Measurements from ENCODE around the gene DAPK2.
A peak's percentile ranks its signal among the peaks of the same experiment; 100 is the strongest.

Gene DAPK2

DNA sequence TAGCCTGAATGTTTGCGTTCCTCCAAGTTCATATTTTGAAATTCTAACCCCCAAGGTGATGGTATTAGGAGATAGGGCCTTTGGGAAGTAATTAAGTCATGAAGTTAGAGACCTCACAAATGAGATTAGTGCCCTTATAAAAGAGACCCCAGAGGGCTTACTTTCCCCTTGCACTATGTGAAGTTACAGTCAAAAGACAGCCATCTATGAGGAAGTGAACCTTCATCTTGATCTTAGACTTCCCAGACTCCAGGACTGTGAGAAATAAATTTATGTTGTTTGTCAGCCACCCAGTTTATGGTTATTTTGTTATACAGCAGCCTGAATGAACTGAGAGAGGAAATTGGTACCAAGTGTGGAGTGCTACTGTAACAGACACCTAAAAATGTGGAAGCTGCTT lies 74.4 kb downstream of the DAPK2 start:
- Histone ChIP-seq H4K20me1 (ENCODE audit: insufficient read depth, low read length, poor library complexity, severe bottlenecking) (no peaks in the 10 kb centered on the region), H3K9ac (ENCODE audit: low read depth, low read length, poor library complexity, severe bottlenecking) (no peak overlapping the region), H2AFZ (ENCODE audit: low read length) (peak overlapping the region; percentile 44; the same call in 1 of the 2 replicates), H3K9me3 (ENCODE audit: insufficient read depth, low read depth, low read length) (no peaks in the 10 kb centered on the region), H3K9me2 (replicated peaks; ENCODE audit: low read depth, low read length) (no peaks in the 10 kb centered on the region), H3K4me1 (ENCODE audit: insufficient read depth, low read length, poor library complexity, severe bottlenecking) (peaks cover 34% of the 10 kb centered on the region), H3K36me3 (ENCODE audit: insufficient read depth, low read length) (no peaks in the 10 kb centered on the region), H3K79me2 (ENCODE audit: insufficient read depth, low read length) (no peaks in the 10 kb centered on the region), H3K27me3 (ENCODE audit: insufficient read depth, low read length, poor library complexity, severe bottlenecking) (no peaks in the 10 kb centered on the region), H3K4me3 (ENCODE audit: low read length, poor library complexity, severe bottlenecking) (no peak overlapping the region), H3F3A (ENCODE audit: low read depth) (no peaks in the 10 kb centered on the region), H3K4me2 (ENCODE audit: low read depth, low read length, poor library complexity, severe bottlenecking) (no peak overlapping the region)
- no peak for TF ChIP-seq EZH2phosphoT487 (IDR thresholded peaks at IDR 0.05; ENCODE audit: borderline replicate concordance)
- TF ChIP-seq, protein P1, sequence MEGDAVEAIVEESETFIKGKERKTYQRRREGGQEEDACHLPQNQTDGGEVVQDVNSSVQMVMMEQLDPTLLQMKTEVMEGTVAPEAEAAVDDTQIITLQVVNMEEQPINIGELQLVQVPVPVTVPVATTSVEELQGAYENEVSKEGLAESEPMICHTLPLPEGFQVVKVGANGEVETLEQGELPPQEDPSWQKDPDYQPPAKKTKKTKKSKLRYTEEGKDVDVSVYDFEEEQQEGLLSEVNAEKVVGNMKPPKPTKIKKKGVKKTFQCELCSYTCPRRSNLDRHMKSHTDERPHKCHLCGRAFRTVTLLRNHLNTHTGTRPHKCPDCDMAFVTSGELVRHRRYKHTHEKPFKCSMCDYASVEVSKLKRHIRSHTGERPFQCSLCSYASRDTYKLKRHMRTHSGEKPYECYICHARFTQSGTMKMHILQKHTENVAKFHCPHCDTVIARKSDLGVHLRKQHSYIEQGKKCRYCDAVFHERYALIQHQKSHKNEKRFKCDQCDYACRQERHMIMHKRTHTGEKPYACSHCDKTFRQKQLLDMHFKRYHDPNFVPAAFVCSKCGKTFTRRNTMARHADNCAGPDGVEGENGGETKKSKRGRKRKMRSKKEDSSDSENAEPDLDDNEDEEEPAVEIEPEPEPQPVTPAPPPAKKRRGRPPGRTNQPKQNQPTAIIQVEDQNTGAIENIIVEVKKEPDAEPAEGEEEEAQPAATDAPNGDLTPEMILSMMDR (conservative IDR thresholded peaks at IDR 0.05; ENCODE audit: low read length): no peak

DNA sequence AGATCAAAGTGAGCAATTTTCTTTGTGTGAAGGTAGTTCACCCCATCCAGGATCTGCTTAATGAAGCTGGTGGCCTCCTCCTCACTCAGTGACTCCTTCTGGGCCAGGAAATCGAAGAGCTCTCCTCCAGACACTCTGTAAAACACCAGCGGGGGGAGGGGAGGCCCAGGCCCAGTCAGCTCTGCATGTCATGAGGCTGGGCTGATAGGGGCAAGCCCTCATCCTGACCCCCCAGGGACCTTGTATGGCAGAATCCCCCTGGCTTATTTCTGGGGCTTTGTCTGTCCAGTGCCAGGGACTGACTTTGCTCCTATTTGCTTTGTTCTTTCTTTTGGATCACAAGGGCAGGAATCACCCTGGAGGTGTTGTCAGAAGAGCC lies 74.9 kb downstream of the DAPK2 start:
- no peaks in the 10 kb centered on the region for H3F3A ChIP-seq (ENCODE audit: low read depth)

DNA sequence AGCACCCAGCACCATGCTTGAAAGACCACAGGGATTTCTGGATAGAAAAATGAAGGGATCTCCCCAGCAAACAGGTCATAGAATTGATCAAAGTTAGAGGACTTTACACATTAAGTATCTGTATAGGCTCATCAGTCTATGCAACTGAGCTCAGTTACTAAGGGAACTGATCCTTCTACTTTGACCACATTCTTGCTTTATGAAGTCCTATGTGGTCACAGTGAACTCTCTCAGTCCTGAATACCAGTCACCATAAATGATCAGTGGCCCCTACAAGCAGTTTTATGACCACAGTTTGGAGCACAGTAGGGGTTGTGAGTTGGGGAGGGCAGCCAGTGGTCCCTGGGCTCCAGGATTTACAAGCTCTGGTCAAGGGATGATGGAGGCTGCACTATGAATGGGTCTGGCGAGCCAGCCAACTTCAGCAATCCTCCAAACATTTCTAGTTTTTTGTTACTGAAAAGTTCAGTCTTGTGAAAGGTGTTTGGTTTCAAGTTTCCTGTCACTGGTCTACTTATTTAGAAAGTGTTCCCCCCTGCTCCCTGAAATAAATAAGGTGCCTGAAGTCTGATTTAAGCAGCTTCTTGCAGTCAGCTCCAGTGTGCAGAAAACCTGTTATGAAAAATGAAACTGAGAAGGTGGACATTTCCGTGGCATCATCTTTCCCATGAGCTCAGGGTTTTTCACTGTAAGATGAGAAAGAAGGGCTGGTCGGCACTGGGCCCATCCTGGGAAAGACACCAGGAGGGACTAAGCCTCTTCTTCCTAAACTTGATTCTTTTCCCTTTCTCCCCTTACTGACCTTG lies 75.5 kb downstream of the DAPK2 start:
- H3K79me2 ChIP-seq (ENCODE audit: insufficient read depth, low read length): no peaks in the 10 kb centered on the region
- H3K4me2 ChIP-seq (ENCODE audit: low read depth, low read length, poor library complexity, severe bottlenecking): peak overlapping the region; percentile 49
- peak overlapping the region; percentile 44; the same call in 1 of the 2 replicates for H2AFZ ChIP-seq (ENCODE audit: low read length)
- H3K9me3 ChIP-seq (ENCODE audit: insufficient read depth, low read depth, low read length): no peaks in the 10 kb centered on the region
- H3K9ac ChIP-seq (ENCODE audit: low read depth, low read length, poor library complexity, severe bottlenecking): no peak overlapping the region
- peaks cover 34% of the 10 kb centered on the region for H3K4me1 ChIP-seq (ENCODE audit: insufficient read depth, low read length, poor library complexity, severe bottlenecking)
- H4K20me1 ChIP-seq (ENCODE audit: insufficient read depth, low read length, poor library complexity, severe bottlenecking): no peaks in the 10 kb centered on the region
- H3K36me3 ChIP-seq (ENCODE audit: insufficient read depth, low read length): no peaks in the 10 kb centered on the region
- H3K4me3 ChIP-seq (ENCODE audit: low read length, poor library complexity, severe bottlenecking): no peak overlapping the region
- H3K27me3 ChIP-seq (ENCODE audit: insufficient read depth, low read length, poor library complexity, severe bottlenecking): no peaks in the 10 kb centered on the region
- H3K9me2 ChIP-seq (replicated peaks; ENCODE audit: low read depth, low read length): no peaks in the 10 kb centered on the region
- no peaks in the 10 kb centered on the region for H3F3A ChIP-seq (ENCODE audit: low read depth)
- TF ChIP-seq, protein P1 (conservative IDR thresholded peaks at IDR 0.05; ENCODE audit: low read length): no peak
- no peak for TF ChIP-seq EZH2phosphoT487 (IDR thresholded peaks at IDR 0.05; ENCODE audit: borderline replicate concordance)

More for the DNA sequence above, 74.9 kb downstream of the DAPK2 start:
- no peak for TF ChIP-seq EZH2phosphoT487 (IDR thresholded peaks at IDR 0.05; ENCODE audit: borderline replicate concordance)
- TF ChIP-seq, protein P1 (conservative IDR thresholded peaks at IDR 0.05; ENCODE audit: low read length): no peak
- Histone ChIP-seq H3K79me2 (ENCODE audit: insufficient read depth, low read length) (no peaks in the 10 kb centered on the region), H3K4me3 (ENCODE audit: low read length, poor library complexity, severe bottlenecking) (no peak overlapping the region), H3K9me3 (ENCODE audit: insufficient read depth, low read depth, low read length) (no peaks in the 10 kb centered on the region), H3K9me2 (replicated peaks; ENCODE audit: low read depth, low read length) (no peaks in the 10 kb centered on the region), H3K9ac (ENCODE audit: low read depth, low read length, poor library complexity, severe bottlenecking) (no peak overlapping the region), H3K27me3 (ENCODE audit: insufficient read depth, low read length, poor library complexity, severe bottlenecking) (no peaks in the 10 kb centered on the region), H4K20me1 (ENCODE audit: insufficient read depth, low read length, poor library complexity, severe bottlenecking) (no peaks in the 10 kb centered on the region), H2AFZ (ENCODE audit: low read length) (peak overlapping the region; percentile 44), H3K4me1 (ENCODE audit: insufficient read depth, low read length, poor library complexity, severe bottlenecking) (peaks cover 34% of the 10 kb centered on the region), H3K36me3 (ENCODE audit: insufficient read depth, low read length) (no peaks in the 10 kb centered on the region), H3K4me2 (ENCODE audit: low read depth, low read length, poor library complexity, severe bottlenecking) (peak overlapping the region; percentile 49)

Data from Loucy (cell line).